WTC11 (cell line): ENCODE measurements around the gene DTX2. TPM values are rescaled to one million over a fixed set of nuclear protein-coding genes. Genes with fewer than 3 reads are reported as not detected.

Source experiments
- ATAC-seq: fragments of 200-7000 bp; cut with Tn5 transposase; 2 replicates; pipeline ENCODE4 v1.10.0; 2021; ENCODE audit warnings: mild to moderate bottlenecking, moderate library complexity
- CTCF ChIA-PET: fragments of 300-600 bp; sonication (Branson Sonifier 250); formaldehyde crosslinking; loops from one replicate; lab custom pipeline; 2021; ENCODE audit warnings: antibody characterized with exemption; lab: Charles Lee
- POLR2A ChIA-PET: fragments of 350-600 bp; sonication (Branson Sonifier 250); formaldehyde crosslinking; loops from one replicate; lab custom pipeline; 2021; ENCODE audit warnings: antibody characterized with exemption; lab: Charles Lee
- DNase-seq: peaks from one replicate; pipeline ENCODE4 v3.0.0; 2021; ENCODE audit warnings: low spot score
- H3K27ac Mint-ChIP-seq: 2 replicates; pipeline ENCODE4 v1.8.0; 2021; ENCODE audit warnings: mixed read lengths
- H3K27me3 Mint-ChIP-seq: 2 replicates; pipeline ENCODE4 v1.8.0; 2021; ENCODE audit warnings: low read depth, mild to moderate bottlenecking, moderate library complexity, mixed read lengths
- H3K36me3 Mint-ChIP-seq: 2 replicates; pipeline ENCODE4 v1.8.0; 2021; ENCODE audit warnings: mixed read lengths
- H3K4me1 Mint-ChIP-seq: 2 replicates; pipeline ENCODE4 v1.8.0; 2022; ENCODE audit warnings: mixed read lengths
- H3K4me3 Mint-ChIP-seq: 2 replicates; pipeline ENCODE4 v1.8.0; 2021; ENCODE audit warnings: mild to moderate bottlenecking, moderate library complexity, mixed read lengths
- H3K9me3 Mint-ChIP-seq: 2 replicates; pipeline ENCODE4 v1.8.0; 2021; ENCODE audit warnings: mixed read lengths
- CREM ChIP-seq: sonication (generic); formaldehyde crosslinking; IDR thresholded peaks from 2 replicates; pipeline ENCODE4 v1.8.1; 2022; ENCODE audit warnings: mild to moderate bottlenecking, missing genetic modification reagents, moderate library complexity
- E2F4 ChIP-seq: sonication (generic); formaldehyde crosslinking; IDR thresholded peaks from 2 replicates; pipeline ENCODE4 v1.8.1; 2022; ENCODE audit warnings: low read depth, mild to moderate bottlenecking, moderate library complexity, missing genetic modification reagents, borderline replicate concordance
- ELF4 ChIP-seq: sonication (generic); formaldehyde crosslinking; IDR thresholded peaks from 2 replicates; pipeline ENCODE4 v1.8.1; 2022; ENCODE audit warnings: low read depth, mild to moderate bottlenecking, moderate library complexity, missing genetic modification reagents
- JAZF1 ChIP-seq: fragments of 250-450 bp; sonication (Bioruptor Pico); IDR thresholded peaks from 2 replicates; pipeline ENCODE4 v1.9.0; 2021; ENCODE audit warnings: moderate library complexity, mild to moderate bottlenecking, inconsistent platforms
- MAX ChIP-seq: sonication (generic); formaldehyde crosslinking; IDR thresholded peaks from 2 replicates; pipeline ENCODE4 v1.8.0; 2022; ENCODE audit warnings: mild to moderate bottlenecking, missing genetic modification reagents
- MYBL2 ChIP-seq: sonication (generic); formaldehyde crosslinking; IDR thresholded peaks from 2 replicates; pipeline ENCODE4 v1.8.1; 2023; ENCODE audit warnings: mild to moderate bottlenecking, moderate library complexity, missing genetic modification reagents
- NR3C1 ChIP-seq: sonication (generic); formaldehyde crosslinking; conservative IDR thresholded peaks from 2 replicates; pipeline ENCODE4 v1.8.1; 2023; ENCODE audit warnings: low read depth, mild to moderate bottlenecking, missing genetic modification reagents
- OVOL2 ChIP-seq: fragments of 250-450 bp; sonication (Bioruptor Pico); IDR thresholded peaks from 2 replicates; pipeline ENCODE4 v1.9.0; 2021; ENCODE audit warnings: mild to moderate bottlenecking, borderline replicate concordance
- PRRX2 ChIP-seq: fragments of 250-450 bp; sonication (Bioruptor Pico); IDR thresholded peaks from 2 replicates; pipeline ENCODE4 v1.8.0; 2021; ENCODE audit warnings: mild to moderate bottlenecking
- RELA ChIP-seq: sonication (generic); formaldehyde crosslinking; IDR thresholded peaks from 2 replicates; pipeline ENCODE4 v1.8.1; 2022; ENCODE audit warnings: missing genetic modification reagents, mild to moderate bottlenecking, borderline replicate concordance
- TEAD1 ChIP-seq: sonication (generic); formaldehyde crosslinking; IDR thresholded peaks from 2 replicates; pipeline ENCODE4 v1.8.0; 2022; ENCODE audit warnings: mild to moderate bottlenecking, missing genetic modification reagents
- ZNF396 ChIP-seq: fragments of 250-450 bp; sonication (Bioruptor Pico); IDR thresholded peaks from 2 replicates; pipeline ENCODE4 v1.8.0; 2021; ENCODE audit warnings: mild to moderate bottlenecking, moderate library complexity, borderline replicate concordance
- ZNF532 ChIP-seq: fragments of 250-450 bp; sonication (Bioruptor Pico); IDR thresholded peaks from 2 replicates; pipeline ENCODE4 v1.9.0; 2021; ENCODE audit warnings: mild to moderate bottlenecking, borderline replicate concordance
- total RNA-seq: library from RNA; stranded (reverse); gene quantifications from 3 replicates; pipeline ENCODE4 v1.2.3, GENCODE V29; 2021
- TF ChIP-seq, protein P1 (sequence below): fragments of 250-450 bp; sonication (Bioruptor Pico); IDR thresholded peaks from 2 replicates; pipeline ENCODE4 v1.8.0; 2021; ENCODE audit warnings: mild to moderate bottlenecking
- TF ChIP-seq, protein P2 (sequence below): sonication (generic); formaldehyde crosslinking; IDR thresholded peaks from 2 replicates; pipeline ENCODE4 v1.8.0; 2022; ENCODE audit warnings: mild to moderate bottlenecking, missing genetic modification reagents
- TF ChIP-seq, protein P3 (sequence below): sonication (generic); formaldehyde crosslinking; IDR thresholded peaks from 2 replicates; pipeline ENCODE4 v1.8.1; 2023; ENCODE audit warnings: mild to moderate bottlenecking, missing genetic modification reagents
- TF ChIP-seq, protein P4 (sequence below): sonication (generic); formaldehyde crosslinking; IDR thresholded peaks from 2 replicates; pipeline ENCODE4 v1.8.0; 2022; ENCODE audit warnings: mild to moderate bottlenecking, missing genetic modification reagents

DTX2 gene
- total RNA-seq, 1 experiment from 2014 or later, result 79.2 TPM

DNA sequence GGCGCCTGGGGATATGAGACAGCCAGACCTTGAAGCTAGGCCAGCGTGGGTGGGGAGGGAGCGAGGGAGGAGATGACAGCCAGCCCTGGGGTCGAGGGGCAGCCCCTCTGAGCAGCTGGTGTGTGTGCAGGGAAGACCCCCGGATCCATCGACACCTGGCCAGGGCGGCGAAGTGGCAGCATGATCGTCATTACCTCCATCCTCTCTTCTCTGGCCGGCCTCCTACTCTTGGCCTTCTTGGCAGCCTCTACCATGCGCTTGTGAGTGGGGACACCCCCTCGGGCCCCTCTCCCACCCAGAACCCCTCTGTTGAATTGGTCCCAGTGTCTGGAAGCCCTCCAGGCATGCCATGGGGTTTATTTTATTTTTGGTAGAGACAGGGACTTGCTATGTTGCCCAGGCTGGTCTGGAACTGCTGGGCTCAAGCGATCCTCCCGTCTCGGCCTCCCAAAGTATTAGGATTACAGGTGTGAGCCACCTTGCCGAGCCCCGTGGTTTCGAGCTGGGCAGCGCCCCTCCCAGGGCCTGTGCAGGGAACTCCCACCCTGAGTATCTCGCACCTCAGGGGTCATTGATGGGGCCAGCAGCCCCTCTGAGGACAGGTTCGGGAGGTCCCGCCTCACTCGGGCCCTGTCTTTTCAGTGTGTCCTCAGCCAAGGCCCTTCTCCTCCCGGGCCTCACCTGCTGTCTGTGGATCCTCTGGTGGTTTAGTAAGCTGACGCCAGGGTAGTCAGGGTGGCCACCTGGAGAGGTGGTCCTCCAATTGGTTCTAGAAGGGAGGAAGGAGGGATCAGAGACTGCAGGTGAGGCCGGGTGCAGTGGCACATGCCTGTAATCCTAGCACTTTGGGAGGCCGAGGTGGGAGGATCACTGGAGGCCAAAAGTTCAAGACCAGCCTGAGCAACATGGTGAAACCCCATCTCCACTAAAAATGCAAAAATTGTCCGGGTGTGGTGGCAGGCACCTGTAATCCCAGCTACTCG lies 52.6 kb downstream of the DTX2 start:
- Mint-ChIP-seq H3K4me3 (no peak overlapping the region), H3K9me3 (no peaks in the 10 kb centered on the region), H3K27ac (no peak overlapping the region), H3K4me1 (peaks cover 8% of the 10 kb centered on the region), H3K27me3 (no peaks in the 10 kb centered on the region; the same call in 1 of the 2 replicates), H3K36me3 (no peaks in the 10 kb centered on the region)
- CTCF ChIA-PET, result no interaction called here
- POLR2A ChIA-PET, result no interaction called here
- no peak for TF ChIP-seq RELA (CRISPR knock-in tag)
- no peak for DNase-seq
- ATAC-seq, result no peak

- POLR2A ChIA-PET, result no interaction called here
- Mint-ChIP-seq H3K4me1 (peaks cover 6% of the 10 kb centered on the region), H3K27me3 (no peaks in the 10 kb centered on the region; the same call in 1 of the 2 replicates), H3K27ac (no peak overlapping the region), H3K9me3 (no peaks in the 10 kb centered on the region), H3K4me3 (no peak overlapping the region), H3K36me3 (no peaks in the 10 kb centered on the region)
- CTCF ChIA-PET, result no interaction called here
- DNase-seq (no peak), ATAC-seq (no peak)
- TF ChIP-seq ZNF396 (CRISPR knock-in tag), result no peak
- no peak for TF ChIP-seq CREM (CRISPR knock-in tag)
- TF ChIP-seq MAX, result no peak
- no peak for TF ChIP-seq ELF4 (CRISPR knock-in tag)
- no peak for TF ChIP-seq NR3C1
- no peak for TF ChIP-seq E2F4 (CRISPR knock-in tag)
- no peak for TF ChIP-seq TEAD1 (CRISPR knock-in tag)
- TF ChIP-seq PRRX2 (CRISPR knock-in tag), result no peak
- no peak for TF ChIP-seq MYBL2 (CRISPR knock-in tag)
- TF ChIP-seq OVOL2 (CRISPR knock-in tag), result no peak
- no peak for TF ChIP-seq JAZF1
- TF ChIP-seq, protein P1, sequence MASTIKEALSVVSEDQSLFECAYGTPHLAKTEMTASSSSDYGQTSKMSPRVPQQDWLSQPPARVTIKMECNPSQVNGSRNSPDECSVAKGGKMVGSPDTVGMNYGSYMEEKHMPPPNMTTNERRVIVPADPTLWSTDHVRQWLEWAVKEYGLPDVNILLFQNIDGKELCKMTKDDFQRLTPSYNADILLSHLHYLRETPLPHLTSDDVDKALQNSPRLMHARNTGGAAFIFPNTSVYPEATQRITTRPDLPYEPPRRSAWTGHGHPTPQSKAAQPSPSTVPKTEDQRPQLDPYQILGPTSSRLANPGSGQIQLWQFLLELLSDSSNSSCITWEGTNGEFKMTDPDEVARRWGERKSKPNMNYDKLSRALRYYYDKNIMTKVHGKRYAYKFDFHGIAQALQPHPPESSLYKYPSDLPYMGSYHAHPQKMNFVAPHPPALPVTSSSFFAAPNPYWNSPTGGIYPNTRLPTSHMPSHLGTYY, result no peak
- TF ChIP-seq ZNF532, result no peak
- TF ChIP-seq, protein P2, sequence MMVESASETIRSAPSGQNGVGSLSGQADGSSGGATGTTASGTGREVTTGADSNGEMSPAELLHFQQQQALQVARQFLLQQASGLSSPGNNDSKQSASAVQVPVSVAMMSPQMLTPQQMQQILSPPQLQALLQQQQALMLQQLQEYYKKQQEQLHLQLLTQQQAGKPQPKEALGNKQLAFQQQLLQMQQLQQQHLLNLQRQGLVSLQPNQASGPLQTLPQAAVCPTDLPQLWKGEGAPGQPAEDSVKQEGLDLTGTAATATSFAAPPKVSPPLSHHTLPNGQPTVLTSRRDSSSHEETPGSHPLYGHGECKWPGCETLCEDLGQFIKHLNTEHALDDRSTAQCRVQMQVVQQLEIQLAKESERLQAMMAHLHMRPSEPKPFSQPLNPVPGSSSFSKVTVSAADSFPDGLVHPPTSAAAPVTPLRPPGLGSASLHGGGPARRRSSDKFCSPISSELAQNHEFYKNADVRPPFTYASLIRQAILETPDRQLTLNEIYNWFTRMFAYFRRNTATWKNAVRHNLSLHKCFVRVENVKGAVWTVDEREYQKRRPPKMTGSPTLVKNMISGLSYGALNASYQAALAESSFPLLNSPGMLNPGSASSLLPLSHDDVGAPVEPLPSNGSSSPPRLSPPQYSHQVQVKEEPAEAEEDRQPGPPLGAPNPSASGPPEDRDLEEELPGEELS, result no peak
- TF ChIP-seq, protein P3, sequence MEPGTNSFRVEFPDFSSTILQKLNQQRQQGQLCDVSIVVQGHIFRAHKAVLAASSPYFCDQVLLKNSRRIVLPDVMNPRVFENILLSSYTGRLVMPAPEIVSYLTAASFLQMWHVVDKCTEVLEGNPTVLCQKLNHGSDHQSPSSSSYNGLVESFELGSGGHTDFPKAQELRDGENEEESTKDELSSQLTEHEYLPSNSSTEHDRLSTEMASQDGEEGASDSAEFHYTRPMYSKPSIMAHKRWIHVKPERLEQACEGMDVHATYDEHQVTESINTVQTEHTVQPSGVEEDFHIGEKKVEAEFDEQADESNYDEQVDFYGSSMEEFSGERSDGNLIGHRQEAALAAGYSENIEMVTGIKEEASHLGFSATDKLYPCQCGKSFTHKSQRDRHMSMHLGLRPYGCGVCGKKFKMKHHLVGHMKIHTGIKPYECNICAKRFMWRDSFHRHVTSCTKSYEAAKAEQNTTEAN, result no peak
- TF ChIP-seq, protein P4, sequence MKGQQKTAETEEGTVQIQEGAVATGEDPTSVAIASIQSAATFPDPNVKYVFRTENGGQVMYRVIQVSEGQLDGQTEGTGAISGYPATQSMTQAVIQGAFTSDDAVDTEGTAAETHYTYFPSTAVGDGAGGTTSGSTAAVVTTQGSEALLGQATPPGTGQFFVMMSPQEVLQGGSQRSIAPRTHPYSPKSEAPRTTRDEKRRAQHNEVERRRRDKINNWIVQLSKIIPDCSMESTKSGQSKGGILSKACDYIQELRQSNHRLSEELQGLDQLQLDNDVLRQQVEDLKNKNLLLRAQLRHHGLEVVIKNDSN, result no peak
Measured at GRCh38 chr7:76514926-76515771, 53.6 kb downstream of the DTX2 start.
